Measurements from ENCODE around the gene STING1. TPM values are rescaled to one million over a fixed set of nuclear protein-coding genes. Genes with fewer than 3 reads are reported as not detected.

Gene STING1
- total RNA-seq, 3 donors from 2014 or later (not counting 1 experiment from before 2014, with no cell fraction given), result 95.5 to 98.9 (median 96.6) TPM

DNA sequence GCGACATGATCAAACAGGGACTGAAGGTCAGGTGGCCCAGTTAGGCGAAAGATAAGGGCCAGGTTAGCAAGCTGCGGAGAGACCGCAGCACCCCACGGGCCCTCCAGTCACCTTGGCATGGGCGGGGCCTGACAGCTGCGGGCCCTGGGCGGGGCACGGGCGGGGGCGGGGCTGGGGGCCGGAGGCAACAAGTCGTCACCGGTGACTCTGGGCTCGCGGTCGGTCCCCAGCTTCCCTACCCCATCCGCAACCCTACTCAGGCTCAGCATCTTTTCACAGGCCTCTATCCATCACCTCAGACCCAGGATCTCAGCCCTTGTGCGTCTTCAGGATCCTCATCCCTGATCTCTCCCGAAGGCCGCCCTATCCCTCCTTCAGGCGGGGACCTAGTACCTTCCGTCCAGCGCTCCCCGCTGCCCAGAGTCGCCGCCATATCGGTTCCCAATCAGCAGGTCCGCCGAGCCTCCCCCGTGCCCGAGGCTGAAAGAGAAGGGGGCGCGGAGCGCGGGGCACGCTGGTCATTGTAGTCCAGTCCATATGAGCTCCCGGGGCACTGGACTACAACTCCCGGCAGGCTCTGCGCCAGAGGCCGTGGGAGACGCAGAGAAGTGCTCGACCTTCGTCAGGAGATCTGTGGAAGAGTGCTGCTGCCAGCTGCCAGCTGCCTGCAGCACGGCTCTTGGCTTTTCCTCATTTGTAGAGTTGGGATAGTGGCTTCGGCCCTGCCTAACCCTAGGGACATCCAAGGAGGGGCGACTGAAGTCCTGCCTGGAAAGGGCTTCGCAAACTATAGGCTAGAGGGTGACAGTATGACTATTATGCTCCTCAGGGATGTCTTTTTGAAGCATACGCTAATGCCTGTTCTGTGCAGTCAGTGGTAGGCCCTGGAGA, 43.3 kb downstream of the STING1 start, which contains the start of gene DNAJC18:
Gene DNAJC18, minus strand, starts transcription at position 513 of the 891 bp plus-strand sequence. Its CDS starts 80 bp downstream, at position 433.
- H3K9me3 Mint-ChIP-seq, result no peaks in the 10 kb centered on the region
- Histone ChIP-seq H3K27me3 (ENCODE audit: control insufficient read depth, insufficient read depth, low read length) (no peaks in the 10 kb centered on the region), H3K4me3 (ENCODE audit: low read length) (peak within 1 kb of the TSS; percentile 98), H3K27ac (ENCODE audit: low read length) (peak within 1 kb of the TSS; percentile 99), H3K9me3 (ENCODE audit: control insufficient read depth, insufficient read depth, low read length) (no peaks in the 10 kb centered on the region), H3K36me3 (ENCODE audit: control insufficient read depth, insufficient read depth, low read length) (no peaks in the 10 kb centered on the region), H3K4me1 (ENCODE audit: control insufficient read depth, insufficient read depth, low read length) (peaks cover 15% of the 10 kb centered on the region)
- no peaks in the 10 kb centered on the region for H3K36me3 Mint-ChIP-seq
- peak; percentile 78 to 93 for DNase-seq
- H3K27ac Mint-ChIP-seq, result peak within 1 kb of the TSS; percentile 98 to 100
- peak; percentile 93 to 95 (median 94) for ATAC-seq
- no peaks in the 10 kb centered on the region for H3K27me3 Mint-ChIP-seq (ENCODE audit: low read depth in 2 of 2)
- H3K4me3 Mint-ChIP-seq, result peak within 1 kb of the TSS; percentile 100
- intact Hi-C loops (cut with micrococcal nuclease), result loop anchor here (2.0 kb wide), 1 partner anchor 44 kb away; the partner anchor contains the start of gene STING1
- H3K4me1 Mint-ChIP-seq, result peaks cover 17 to 24% of the 10 kb centered on the region in 2 donors
- TF ChIP-seq, protein P1, sequence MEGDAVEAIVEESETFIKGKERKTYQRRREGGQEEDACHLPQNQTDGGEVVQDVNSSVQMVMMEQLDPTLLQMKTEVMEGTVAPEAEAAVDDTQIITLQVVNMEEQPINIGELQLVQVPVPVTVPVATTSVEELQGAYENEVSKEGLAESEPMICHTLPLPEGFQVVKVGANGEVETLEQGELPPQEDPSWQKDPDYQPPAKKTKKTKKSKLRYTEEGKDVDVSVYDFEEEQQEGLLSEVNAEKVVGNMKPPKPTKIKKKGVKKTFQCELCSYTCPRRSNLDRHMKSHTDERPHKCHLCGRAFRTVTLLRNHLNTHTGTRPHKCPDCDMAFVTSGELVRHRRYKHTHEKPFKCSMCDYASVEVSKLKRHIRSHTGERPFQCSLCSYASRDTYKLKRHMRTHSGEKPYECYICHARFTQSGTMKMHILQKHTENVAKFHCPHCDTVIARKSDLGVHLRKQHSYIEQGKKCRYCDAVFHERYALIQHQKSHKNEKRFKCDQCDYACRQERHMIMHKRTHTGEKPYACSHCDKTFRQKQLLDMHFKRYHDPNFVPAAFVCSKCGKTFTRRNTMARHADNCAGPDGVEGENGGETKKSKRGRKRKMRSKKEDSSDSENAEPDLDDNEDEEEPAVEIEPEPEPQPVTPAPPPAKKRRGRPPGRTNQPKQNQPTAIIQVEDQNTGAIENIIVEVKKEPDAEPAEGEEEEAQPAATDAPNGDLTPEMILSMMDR (IDR thresholded peaks at IDR 0.05), result no peak
- WGBS (ENCODE audit: insufficient coverage), result 5% methylated on average over 49 of the region's 49 CpGs

DNA sequence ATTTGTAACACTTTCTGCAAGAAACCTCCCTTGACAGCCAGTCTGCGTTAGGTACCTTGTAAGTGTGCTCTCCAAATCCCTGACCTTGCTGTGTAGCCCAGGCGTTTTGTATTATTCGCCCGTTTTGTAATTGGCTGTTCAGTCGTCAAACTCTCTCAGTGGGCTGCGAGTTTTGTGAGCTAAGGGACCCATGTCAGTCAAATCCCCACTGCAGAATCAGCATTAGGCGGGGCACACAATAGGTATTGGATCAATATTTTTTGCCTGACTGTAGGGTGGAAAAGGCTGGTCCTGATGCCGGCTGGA, 43.9 kb downstream of the STING1 start:
- Mint-ChIP-seq H3K27ac (peak overlapping the region; percentile 98 to 100), H3K9me3 (no peaks in the 10 kb centered on the region), H3K27me3 (ENCODE audit: low read depth in 2 of 2) (no peaks in the 10 kb centered on the region), H3K4me1 (peaks cover 17 to 20% of the 10 kb centered on the region in 2 donors), H3K36me3 (no peaks in the 10 kb centered on the region), H3K4me3 (peak overlapping the region; percentile 100)
- 46% methylated on average over 8 of the region's 8 CpGs for WGBS (ENCODE audit: insufficient coverage)
- H3K36me3 ChIP-seq (ENCODE audit: control insufficient read depth, insufficient read depth, low read length), result no peaks in the 10 kb centered on the region
- intact Hi-C loops (cut with micrococcal nuclease), result loop anchor here (2.0 kb wide), 1 partner anchor 44 kb away; the partner anchor contains the start of gene STING1
- no peaks in the 10 kb centered on the region for H3K27me3 ChIP-seq (ENCODE audit: control insufficient read depth, insufficient read depth, low read length)
- DNase-seq (no peak), ATAC-seq (no peak)
- peak overlapping the region; percentile 46 for H3K27ac ChIP-seq (ENCODE audit: low read length)
- TF ChIP-seq, protein P1 (IDR thresholded peaks at IDR 0.05), result no peak
- no peaks in the 10 kb centered on the region for H3K9me3 ChIP-seq (ENCODE audit: control insufficient read depth, insufficient read depth, low read length)
- peak overlapping the region; percentile 98 for H3K4me3 ChIP-seq (ENCODE audit: low read length)
- H3K4me1 ChIP-seq (ENCODE audit: control insufficient read depth, insufficient read depth, low read length), result peaks cover 15% of the 10 kb centered on the region

DNA sequence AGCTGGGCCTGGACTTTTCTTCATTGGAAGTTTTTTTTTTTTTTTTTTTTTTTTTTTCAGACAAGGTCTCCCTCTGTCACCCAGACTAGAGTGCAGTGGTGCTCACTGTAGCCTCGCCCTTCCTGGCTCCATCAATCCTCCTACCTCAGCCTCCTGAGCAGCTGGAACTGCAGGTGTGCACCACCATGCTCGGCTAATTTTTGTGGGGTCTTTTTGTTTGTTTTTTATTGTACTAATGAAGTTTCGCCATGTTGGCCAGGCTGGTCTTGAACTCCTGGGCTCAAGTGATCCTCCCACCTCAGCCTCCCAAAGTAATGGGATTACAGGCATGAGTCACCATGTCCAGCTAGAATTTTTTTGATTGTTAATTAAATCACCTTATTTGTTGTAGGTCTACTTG, 46.9 kb downstream of the STING1 start:
- Mint-ChIP-seq H3K27ac (no peak overlapping the region), H3K9me3 (no peaks in the 10 kb centered on the region), H3K36me3 (no peaks in the 10 kb centered on the region), H3K27me3 (ENCODE audit: low read depth in 2 of 2) (no peaks in the 10 kb centered on the region), H3K4me1 (peaks cover 17 to 20% of the 10 kb centered on the region in 2 donors), H3K4me3 (no peak overlapping the region)
- H3K4me3 ChIP-seq (ENCODE audit: low read length), result no peak overlapping the region
- 90% methylated on average over 2 of the region's 3 CpGs for WGBS (ENCODE audit: insufficient coverage)
- H3K27ac ChIP-seq (ENCODE audit: low read length), result no peak overlapping the region
- DNase-seq (no peak), ATAC-seq (no peak)
- TF ChIP-seq, protein P1 (IDR thresholded peaks at IDR 0.05), result no peak
- H3K4me1 ChIP-seq (ENCODE audit: control insufficient read depth, insufficient read depth, low read length), result peaks cover 15% of the 10 kb centered on the region
- intact Hi-C loops (cut with micrococcal nuclease), result no loop called here
- H3K27me3 ChIP-seq (ENCODE audit: control insufficient read depth, insufficient read depth, low read length), result no peaks in the 10 kb centered on the region
- H3K9me3 ChIP-seq (ENCODE audit: control insufficient read depth, insufficient read depth, low read length), result no peaks in the 10 kb centered on the region
- no peaks in the 10 kb centered on the region for H3K36me3 ChIP-seq (ENCODE audit: control insufficient read depth, insufficient read depth, low read length)
